GM12878 (cell line): ENCODE measurements around the gene PDE6A.
A peak's percentile ranks its signal among the peaks of the same experiment; 100 is the strongest.

Source experiments
- BCL11A ChIP-seq: IDR thresholded peaks from 2 replicates; pipeline ENCODE4 v1.6.1; 2011; ENCODE audit warnings: low read depth, low read length
- GABPA ChIP-seq: IDR thresholded peaks from 2 replicates; pipeline ENCODE4 v1.6.1; 2014; ENCODE audit warnings: antibody characterized with exemption, low read depth, mild to moderate bottlenecking, inconsistent platforms
- POLR2A ChIP-seq: IDR thresholded peaks from 2 replicates; pipeline ENCODE4 v1.6.1; 2011; ENCODE audit warnings: low read depth, mild to moderate bottlenecking, low read length
- POLR2AphosphoS5 ChIP-seq: IDR thresholded peaks from 2 replicates; pipeline ENCODE4 v1.6.1; 2011; ENCODE audit warnings: mild to moderate bottlenecking, low read length, inconsistent platforms
- SKIL ChIP-seq: fragments of 450-650 bp; IDR thresholded peaks from 2 replicates; pipeline ENCODE4 v1.6.1; 2017; ENCODE audit warnings: mild to moderate bottlenecking, low read depth, inconsistent platforms; ENCODE audit not compliant: poor library complexity, severe bottlenecking

DNA sequence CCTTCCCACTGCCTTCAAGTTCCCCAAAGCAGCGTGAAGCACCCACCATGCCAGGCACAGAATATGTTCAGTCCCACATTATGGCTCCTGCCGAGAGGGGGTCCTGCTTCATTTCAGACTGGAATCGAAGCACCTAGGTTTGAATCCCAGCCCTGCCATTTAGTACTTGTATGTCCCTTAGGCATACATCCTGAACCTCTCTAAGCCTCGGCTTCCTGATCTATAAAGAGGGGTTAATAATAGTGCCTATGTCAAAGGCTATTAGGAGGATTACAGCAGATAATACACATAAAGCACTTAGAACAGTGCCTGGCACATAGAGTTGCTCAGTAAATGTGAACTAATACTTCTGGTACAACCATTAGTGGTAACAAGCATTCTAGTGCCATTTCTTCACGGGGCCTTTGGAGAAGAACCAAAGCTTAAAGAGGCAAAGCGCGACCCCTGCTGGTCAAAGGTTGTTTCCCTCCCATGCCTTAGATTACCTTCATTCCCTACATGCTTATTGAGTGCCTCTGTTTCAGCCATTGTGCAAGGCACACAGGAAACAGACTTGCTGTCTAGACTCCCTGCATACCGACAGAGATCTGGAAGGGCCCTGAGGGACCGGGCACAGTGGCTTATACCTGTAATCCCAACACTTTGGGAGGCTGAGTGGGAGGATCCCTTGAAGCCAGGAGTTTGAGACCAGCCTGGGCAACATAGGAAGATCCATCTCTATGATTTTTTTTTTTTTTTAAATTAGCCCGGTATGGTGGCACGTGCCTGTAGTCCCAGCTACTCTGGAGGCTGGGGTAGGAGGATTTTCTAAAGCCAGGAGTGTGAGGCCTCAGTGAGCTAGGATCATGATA lies 116.2 kb downstream of the PDE6A start:
- no peak for TF ChIP-seq POLR2AphosphoS5
- TF ChIP-seq GABPA, result no peak
- TF ChIP-seq POLR2A, result no peak
- TF ChIP-seq SKIL, result peak; percentile 54
- no peak for TF ChIP-seq BCL11A
